OCI-LY1 (cell line): ENCODE results near the gene VDR.

Source experiments
- H2AFZ ChIP-seq: fragments of 200-600 bp; sonication (generic), shearing (Covaris generic); 2 replicates; pipeline ENCODE4 v1.6.0; 2014; ENCODE audit warnings: antibody characterized with exemption, mild to moderate bottlenecking, low read length
- H3F3A ChIP-seq: fragments of 200-600 bp; sonication (generic), shearing (Covaris generic); 2 replicates; pipeline ENCODE4 v1.6.0; 2014; ENCODE audit warnings: mild to moderate bottlenecking, antibody characterized with exemption, low read length, moderate library complexity; ENCODE audit not compliant: insufficient read depth
- H3K27ac ChIP-seq: fragments of 200-600 bp; sonication (generic); 2 replicates; pipeline ENCODE4 v1.5.1; 2014; ENCODE audit warnings: low read length, mixed run types, mild to moderate bottlenecking, low read depth; ENCODE audit not compliant: poor library complexity, severe bottlenecking
- H3K27me3 ChIP-seq: fragments of 200-600 bp; sonication (generic); 2 replicates; pipeline ENCODE4 v1.6.0; 2014; ENCODE audit warnings: antibody characterized with exemption, mild to moderate bottlenecking, low read length, moderate library complexity; ENCODE audit not compliant: insufficient read depth
- H3K36me3 ChIP-seq: fragments of 200-600 bp; sonication (generic); 2 replicates; pipeline ENCODE4 v1.6.1; 2014; ENCODE audit warnings: mild to moderate bottlenecking, antibody characterized with exemption, low read length, moderate library complexity, mixed read lengths; ENCODE audit not compliant: insufficient read depth
- H3K4me1 ChIP-seq: fragments of 200-600 bp; sonication (generic); 2 replicates; pipeline ENCODE4 v1.5.1; 2014; ENCODE audit warnings: mild to moderate bottlenecking, low read length, moderate library complexity; ENCODE audit not compliant: insufficient read depth, severe bottlenecking
- H3K4me2 ChIP-seq: fragments of 200-600 bp; sonication (generic), shearing (Covaris generic); 2 replicates; pipeline ENCODE4 v1.6.1; 2014; ENCODE audit warnings: low read length
- H3K4me3 ChIP-seq: fragments of 200-600 bp; sonication (generic); 2 replicates; pipeline ENCODE4 v1.5.1; 2014; ENCODE audit warnings: low read length, low read depth, mild to moderate bottlenecking, mixed read lengths; ENCODE audit not compliant: poor library complexity, severe bottlenecking
- H3K79me2 ChIP-seq: fragments of 200-600 bp; shearing (Covaris generic); 2 replicates; pipeline ENCODE4 v1.6.1; 2016; ENCODE audit warnings: mixed run types, low read length, mixed read lengths; ENCODE audit not compliant: insufficient read depth
- H3K9ac ChIP-seq: fragments of 200-600 bp; sonication (generic), shearing (Covaris generic); 2 replicates; pipeline ENCODE4 v1.6.1; 2014; ENCODE audit warnings: mild to moderate bottlenecking, low read length, mixed read lengths
- H3K9me2 ChIP-seq: fragments of 200-600 bp; sonication (generic), shearing (Covaris generic); 2 replicates; pipeline ENCODE4 v1.6.1; 2014; ENCODE audit warnings: low read depth, mild to moderate bottlenecking, low read length, mixed read lengths
- H3K9me3 ChIP-seq: fragments of 200-600 bp; shearing (Covaris generic); 2 replicates; pipeline ENCODE4 v1.6.1; 2014; ENCODE audit warnings: low read length, mixed read lengths
- H4K20me1 ChIP-seq: fragments of 200-600 bp; sonication (generic), shearing (Covaris generic); 2 replicates; pipeline ENCODE4 v1.6.0; 2016; ENCODE audit warnings: mild to moderate bottlenecking, low read length; ENCODE audit not compliant: insufficient read depth
- EZH2 ChIP-seq: fragments of 200-600 bp; sonication (generic), shearing (Covaris generic); IDR thresholded peaks from 2 replicates; pipeline ENCODE4 v1.8.0; 2017; ENCODE audit warnings: borderline replicate concordance, mixed run types, mild to moderate bottlenecking, antibody characterized with exemption, low read length, moderate library complexity, mixed read lengths
- TF ChIP-seq, protein P1 (sequence below): fragments of 200-600 bp; sonication (generic), shearing (Covaris generic); IDR thresholded peaks from 2 replicates; pipeline ENCODE4 v1.5.1; 2017; ENCODE audit warnings: mild to moderate bottlenecking, antibody characterized with exemption, low read length, moderate library complexity, mixed read lengths

Gene VDR

DNA sequence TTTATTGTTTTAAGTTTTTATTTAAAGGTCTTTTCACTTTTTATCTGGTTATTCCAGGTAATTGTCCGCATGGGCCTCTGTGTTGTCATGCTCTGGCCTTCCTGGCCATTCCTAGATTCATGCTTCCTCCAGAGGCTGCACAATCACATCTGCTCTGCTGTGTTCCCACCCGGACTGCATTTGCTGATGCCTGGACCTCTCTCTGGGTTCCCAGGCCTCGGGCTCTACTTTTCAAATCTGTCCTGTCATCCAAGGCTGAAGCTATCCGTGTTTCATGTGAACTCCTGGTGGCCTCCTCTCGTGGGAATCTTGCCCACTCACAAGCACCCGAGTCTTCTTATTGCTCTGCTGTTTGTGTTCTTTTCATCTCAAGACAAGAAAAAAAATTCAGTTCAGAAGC is 16.1 kb upstream of the VDR start:
- Histone ChIP-seq H3K36me3 (no peaks in the 10 kb centered on the region), H2AFZ (no peak overlapping the region), H3K9me2 (no peaks in the 10 kb centered on the region), H3K27me3 (0 out of 2 replicates have a peak, but pooled peaks cover 5% of the 10 kb centered on the region), H3K9ac (no peak overlapping the region), H3K4me1 (no peaks in the 10 kb centered on the region), H3K4me3 (no peak overlapping the region), H3K27ac (no peak overlapping the region), H3K79me2 (no peaks in the 10 kb centered on the region), H4K20me1 (no peaks in the 10 kb centered on the region), H3K4me2 (no peak overlapping the region), H3K9me3 (no peaks in the 10 kb centered on the region), H3F3A (no peaks in the 10 kb centered on the region)
- TF ChIP-seq EZH2: no peak
- TF ChIP-seq, protein P1, sequence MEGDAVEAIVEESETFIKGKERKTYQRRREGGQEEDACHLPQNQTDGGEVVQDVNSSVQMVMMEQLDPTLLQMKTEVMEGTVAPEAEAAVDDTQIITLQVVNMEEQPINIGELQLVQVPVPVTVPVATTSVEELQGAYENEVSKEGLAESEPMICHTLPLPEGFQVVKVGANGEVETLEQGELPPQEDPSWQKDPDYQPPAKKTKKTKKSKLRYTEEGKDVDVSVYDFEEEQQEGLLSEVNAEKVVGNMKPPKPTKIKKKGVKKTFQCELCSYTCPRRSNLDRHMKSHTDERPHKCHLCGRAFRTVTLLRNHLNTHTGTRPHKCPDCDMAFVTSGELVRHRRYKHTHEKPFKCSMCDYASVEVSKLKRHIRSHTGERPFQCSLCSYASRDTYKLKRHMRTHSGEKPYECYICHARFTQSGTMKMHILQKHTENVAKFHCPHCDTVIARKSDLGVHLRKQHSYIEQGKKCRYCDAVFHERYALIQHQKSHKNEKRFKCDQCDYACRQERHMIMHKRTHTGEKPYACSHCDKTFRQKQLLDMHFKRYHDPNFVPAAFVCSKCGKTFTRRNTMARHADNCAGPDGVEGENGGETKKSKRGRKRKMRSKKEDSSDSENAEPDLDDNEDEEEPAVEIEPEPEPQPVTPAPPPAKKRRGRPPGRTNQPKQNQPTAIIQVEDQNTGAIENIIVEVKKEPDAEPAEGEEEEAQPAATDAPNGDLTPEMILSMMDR: no peak

DNA sequence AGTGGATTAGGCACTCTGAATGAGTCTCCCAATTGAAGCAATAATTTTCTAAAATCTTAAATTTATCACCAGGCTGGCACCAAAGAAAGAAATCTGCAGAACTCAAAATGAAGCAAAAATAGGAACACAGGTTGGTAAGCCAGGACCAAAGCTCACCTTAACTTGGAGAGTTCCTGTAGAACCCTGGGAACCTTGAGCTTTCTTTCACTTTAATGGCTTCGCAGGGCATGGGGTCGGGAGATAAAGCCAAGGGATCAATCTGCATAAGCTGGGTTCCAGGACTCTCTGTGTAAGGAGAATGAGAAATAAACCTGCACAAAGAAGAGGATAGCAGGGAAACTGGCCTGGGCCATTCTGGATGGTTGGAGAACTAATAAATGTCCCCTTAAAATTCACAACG is 8.3 kb upstream of the VDR start:
- Histone ChIP-seq H3K4me1 (no peaks in the 10 kb centered on the region), H3K27ac (no peak overlapping the region), H3K4me3 (no peak overlapping the region), H3K9me3 (no peaks in the 10 kb centered on the region), H3K9ac (no peak overlapping the region), H3K79me2 (no peaks in the 10 kb centered on the region), H3F3A (no peaks in the 10 kb centered on the region), H3K36me3 (no peaks in the 10 kb centered on the region), H3K27me3 (0 out of 2 replicates have a peak, but pooled peaks cover 3% of the 10 kb centered on the region), H4K20me1 (no peaks in the 10 kb centered on the region), H3K9me2 (no peaks in the 10 kb centered on the region), H2AFZ (no peak overlapping the region), H3K4me2 (no peak overlapping the region)
- TF ChIP-seq, protein P1: no peak
- TF ChIP-seq EZH2: no peak

DNA sequence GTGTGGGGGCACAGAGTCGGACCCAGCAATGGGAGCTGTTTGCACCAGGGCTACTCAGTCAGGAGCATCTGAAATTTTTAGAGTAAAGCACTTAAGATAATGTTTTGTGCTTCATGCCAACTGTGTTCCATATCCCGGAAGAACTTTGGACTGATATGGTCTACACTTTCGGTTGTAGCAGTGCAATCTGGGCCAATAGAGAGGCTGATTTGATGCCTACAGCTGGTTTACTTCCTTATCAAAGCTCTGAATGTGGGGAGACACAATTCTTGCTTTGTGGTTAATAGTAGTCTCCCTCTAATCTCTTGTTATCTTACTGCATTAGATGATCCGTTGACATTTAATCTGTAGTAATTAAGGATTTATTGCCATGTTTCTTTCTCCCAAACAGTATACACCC is 7.8 kb upstream of the VDR start:
- H3K27me3 ChIP-seq: no peaks in the 10 kb centered on the region
- H3K4me1 ChIP-seq: no peaks in the 10 kb centered on the region
- H3F3A ChIP-seq: no peaks in the 10 kb centered on the region
- no peak overlapping the region for H3K27ac ChIP-seq
- no peaks in the 10 kb centered on the region for H3K36me3 ChIP-seq
- no peaks in the 10 kb centered on the region for H3K9me2 ChIP-seq
- no peak overlapping the region for H3K4me3 ChIP-seq
- TF ChIP-seq, protein P1: no peak
- no peak for TF ChIP-seq EZH2
- no peaks in the 10 kb centered on the region for H3K79me2 ChIP-seq
- H3K4me2 ChIP-seq: no peak overlapping the region
- no peak overlapping the region for H2AFZ ChIP-seq
- no peaks in the 10 kb centered on the region for H3K9me3 ChIP-seq
- no peaks in the 10 kb centered on the region for H4K20me1 ChIP-seq
- no peak overlapping the region for H3K9ac ChIP-seq
